Activated CD4-positive, alpha-beta T cell treated with anti-CD3 and anti-CD28 coated beads for 24 hours (primary cell): Measurements from ENCODE around the gene CNOT4.
A peak's percentile ranks its signal among the peaks of the same experiment; 100 is the strongest.
"Not testable (repeated sequence)": the region's sequence is repeated elsewhere in the genome, so short reads cannot be mapped to it uniquely, and the experiment has no call there.

Experiments used
- DNase-seq, 2 donors: peaks; one replicate each; pipeline ENCODE4 v3.0.0-alpha.2; 2020; ENCODE audit warnings: low read depth in 2 of 2

The CNOT4 gene

DNA sequence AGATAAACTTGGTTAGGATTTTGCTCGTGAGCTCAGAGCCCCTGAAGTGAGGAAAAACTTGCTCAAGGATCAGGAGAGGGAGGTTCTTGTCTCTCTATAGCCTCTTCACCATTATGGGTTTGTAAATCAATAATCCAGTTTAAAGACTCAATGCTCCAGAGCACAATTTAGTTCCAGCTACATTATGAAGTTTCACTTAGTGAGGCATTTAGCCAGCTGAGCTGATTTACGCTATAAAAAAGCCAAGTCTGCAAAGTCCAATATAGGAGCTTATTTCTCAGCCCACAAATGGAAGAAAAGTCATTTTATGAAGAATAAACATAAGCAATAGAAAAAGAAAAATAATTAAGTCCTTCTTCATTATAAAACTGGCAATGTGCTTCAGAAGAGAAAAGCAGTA, 145.7 kb downstream of the CNOT4 start:
- no peak for DNase-seq

DNA sequence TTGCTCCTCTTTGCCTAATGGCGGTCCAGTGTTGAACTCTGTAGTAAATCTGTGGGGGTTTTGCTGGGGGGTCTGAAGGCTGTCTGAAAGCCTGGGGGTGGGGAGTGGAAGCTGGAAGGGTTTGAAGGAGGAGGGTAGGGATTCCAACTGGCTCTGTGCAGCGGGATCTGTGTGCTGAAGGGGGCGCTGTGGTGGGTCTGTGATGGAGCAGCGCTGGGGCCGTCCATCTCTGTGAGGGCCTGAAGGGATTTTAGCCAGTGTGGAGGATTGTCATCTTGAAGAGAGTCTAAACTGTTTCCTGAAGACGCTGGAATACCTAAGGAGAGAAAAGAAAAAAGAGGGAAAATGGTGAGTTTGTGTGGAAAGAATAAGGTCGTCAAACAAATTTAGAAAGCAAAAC, 147.0 kb downstream of the CNOT4 start:
- no peak for DNase-seq

DNA sequence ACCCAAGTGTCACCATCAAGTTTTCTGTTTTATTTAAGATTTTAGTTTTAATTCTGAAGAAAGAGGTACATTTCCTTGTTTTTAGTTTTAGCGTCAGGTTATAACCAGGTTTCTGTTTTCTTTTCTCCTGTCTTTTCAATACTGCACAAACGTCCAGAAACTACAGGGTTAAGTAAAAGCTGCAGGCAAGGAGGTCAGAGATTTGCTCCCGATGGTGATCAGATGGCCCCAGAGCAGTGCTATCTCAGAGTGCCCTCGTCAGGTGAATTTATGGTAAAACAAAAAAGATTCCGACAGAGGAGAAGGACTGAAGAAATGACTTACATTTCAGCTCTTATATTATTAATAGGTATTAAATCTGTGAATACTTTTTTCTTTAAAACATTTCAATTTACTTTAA, 148.1 kb downstream of the CNOT4 start:
- DNase-seq, result no peak

DNA sequence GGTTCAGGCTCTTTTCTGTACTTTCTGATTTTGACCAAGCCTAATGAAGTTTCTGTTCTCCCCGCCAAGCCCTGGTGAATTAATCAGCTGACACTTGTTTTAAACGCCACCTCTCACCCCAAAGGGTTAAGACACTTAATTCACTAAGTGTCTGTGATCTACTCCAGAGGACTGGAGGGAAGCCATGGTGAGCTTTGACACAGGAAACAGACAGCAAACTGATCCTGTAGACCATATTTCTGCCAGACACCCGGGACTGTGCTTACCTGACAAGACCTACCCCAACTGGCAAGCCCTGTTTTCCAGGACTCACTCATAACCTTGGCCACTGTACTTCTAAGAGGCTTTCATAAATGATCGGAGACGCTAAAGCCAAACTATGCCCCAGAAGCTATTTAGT, 150.3 kb downstream of the CNOT4 start:
- no peak for DNase-seq

DNA sequence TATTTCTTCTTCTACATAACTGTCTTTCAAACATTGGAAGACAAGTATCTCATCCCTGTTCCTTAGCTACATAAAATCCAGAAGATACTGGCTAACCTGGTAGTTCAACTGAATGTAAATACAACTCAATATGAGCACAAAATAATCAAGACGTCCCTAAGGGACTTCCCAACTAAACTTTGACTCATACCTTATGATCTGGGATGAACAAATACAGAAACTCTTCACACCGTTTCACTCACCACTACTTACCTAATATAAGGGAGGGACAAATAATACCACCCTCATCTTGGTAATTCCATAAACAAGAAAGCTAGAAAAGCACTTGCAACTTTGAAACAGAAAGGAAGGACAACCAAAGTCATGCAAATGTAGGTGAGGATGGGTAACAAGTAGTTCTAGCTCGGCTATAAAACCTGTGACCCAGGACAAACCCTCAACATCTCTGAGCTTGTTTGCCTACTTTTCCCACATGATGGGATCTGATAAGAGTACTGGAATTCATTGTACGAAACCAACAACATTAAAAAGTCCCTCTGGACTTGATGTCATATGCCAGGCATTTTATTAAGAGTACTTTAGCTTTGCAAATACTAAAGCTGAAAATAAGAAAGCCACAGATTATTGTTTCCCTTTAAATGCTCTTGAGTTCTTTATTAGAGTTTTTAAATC, 154.4 kb downstream of the CNOT4 start:
- no peak for DNase-seq

DNA sequence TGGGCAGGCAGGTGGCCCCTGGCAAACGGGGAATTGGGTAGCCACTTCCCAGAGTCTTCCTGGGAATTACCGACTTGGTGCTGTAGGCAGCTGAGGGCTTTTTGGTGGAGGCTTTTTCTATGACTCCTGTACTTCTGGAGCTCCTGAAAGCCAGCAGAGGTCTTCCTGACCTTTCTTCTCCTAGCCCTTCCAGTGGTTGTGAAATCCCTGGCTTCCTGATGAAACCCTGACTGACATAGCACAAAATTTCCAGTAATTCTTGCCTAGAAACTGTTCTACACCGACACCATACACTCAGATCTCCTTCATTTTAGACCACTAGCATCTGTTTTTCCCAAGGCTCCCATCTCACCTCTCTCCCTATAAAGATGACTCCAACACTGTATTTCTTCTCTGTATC, 156.1 kb downstream of the CNOT4 start:
- DNase-seq, result no peak

DNA sequence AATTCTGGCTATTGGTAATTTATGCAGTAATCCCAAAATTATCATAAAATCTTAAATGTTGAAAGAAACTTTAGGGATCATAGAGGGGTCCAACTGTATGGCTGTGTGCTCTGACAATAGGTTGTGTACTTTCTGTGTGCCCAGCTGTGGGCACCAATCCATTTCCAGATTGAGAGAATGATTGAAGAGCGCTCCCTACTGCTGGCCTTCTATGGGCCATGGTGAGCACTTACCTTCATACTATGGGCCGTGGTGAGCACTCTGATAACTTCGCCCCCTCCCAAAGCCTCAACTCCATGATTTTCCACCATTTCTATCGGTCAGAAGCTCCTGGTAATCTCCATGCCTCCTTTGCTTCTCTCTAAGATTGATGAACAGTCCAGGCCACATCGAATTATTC, 157.6 kb downstream of the CNOT4 start:
- DNase-seq, result no peak

DNA sequence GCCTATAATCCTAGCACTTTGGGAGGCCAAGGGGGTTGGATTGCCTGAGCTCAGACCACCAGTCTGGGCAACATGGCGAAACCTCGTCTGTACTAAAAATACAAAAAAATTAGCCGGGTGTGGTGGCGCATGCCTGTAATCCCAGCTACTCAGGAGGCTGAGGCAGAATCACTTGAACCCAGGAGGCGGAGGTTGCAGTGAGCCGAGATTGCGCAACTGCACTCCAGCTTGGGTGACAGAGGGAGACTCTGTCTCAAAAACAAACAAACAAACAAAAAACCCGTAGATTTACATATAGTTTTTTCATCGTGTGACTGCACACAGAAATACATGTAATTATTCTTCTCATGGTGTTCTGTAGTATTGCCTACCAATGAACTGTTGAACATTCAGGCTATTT, 158.8 kb downstream of the CNOT4 start:
- DNase-seq, result not testable (repeated sequence)

DNA sequence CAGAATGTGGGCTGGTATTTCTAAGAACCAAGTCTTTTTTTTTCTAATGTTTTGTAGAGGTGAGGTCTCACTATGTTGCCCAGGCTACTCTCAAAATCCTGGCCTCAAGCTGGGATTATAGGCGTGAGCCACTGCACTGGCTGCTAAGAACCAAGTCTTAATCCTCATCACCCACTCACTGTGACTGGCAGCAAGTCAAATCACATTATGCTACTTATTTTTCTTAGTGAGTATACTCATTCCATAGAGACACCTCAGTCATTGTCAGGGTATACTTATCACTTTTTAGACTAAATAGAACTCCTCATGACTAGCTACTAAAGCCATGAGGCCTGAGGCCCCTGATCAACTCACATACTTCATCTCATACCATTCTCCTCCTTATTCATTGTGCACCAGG, 160.2 kb downstream of the CNOT4 start:
- DNase-seq, result no peak

DNA sequence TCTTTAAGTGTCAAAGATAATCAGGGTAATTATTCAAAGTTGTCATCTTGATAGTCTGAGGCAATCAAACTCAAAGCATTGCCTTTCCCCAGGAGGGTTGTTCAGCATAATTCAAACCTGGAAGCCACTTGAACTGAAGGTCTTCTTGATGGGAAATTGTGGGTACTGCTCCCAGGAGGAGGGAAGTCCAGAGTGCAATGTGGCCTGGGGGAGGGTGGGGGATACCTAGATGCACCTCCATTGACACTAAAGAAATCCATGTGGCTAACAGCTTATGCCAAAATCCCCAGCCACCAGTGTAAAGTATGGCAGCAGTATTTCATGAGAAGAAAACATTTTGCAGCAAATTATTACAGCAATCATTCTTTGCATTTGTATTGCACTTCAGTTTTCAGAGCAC, 161.4 kb downstream of the CNOT4 start:
- no peak for DNase-seq

DNA sequence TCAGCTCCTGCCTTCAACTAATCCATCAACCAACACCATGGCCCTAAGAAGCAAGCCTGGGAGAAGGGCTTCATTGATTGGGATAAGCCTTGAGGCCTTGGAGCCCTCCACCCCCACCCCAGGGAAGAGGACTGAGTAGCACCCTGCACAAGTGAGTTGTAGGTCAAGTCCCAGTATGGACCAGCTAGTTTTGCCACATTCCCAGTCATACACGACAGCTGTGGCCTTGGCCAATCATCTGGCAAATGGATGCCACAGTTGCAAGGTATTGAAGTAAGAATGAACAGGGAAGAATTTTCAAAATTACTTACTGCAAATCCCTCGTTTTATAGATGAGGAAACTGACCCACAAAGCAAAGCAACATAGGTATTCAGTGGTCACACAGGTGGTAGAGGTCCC, 166.5 kb downstream of the CNOT4 start:
- DNase-seq, result no peak

DNA sequence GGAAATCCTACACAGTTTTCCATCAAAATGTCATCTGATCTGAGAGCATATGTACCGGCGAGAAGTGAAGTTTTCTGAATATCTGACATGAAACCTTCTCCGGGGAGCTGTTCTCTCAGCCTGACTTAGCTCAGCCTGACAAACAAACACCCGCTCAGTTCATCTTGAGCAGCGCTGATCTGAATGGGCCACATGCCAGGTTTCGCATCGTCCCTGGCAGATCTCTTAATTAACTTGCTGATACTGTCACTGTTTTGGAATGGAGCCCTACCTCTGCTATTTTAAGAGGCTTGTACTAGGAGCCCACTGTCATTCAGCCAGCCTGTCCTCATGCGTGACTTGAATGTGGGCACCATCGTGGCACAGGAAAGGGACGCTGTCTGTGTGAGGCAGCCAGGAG, 167.0 kb downstream of the CNOT4 start:
- no peak for DNase-seq

DNA sequence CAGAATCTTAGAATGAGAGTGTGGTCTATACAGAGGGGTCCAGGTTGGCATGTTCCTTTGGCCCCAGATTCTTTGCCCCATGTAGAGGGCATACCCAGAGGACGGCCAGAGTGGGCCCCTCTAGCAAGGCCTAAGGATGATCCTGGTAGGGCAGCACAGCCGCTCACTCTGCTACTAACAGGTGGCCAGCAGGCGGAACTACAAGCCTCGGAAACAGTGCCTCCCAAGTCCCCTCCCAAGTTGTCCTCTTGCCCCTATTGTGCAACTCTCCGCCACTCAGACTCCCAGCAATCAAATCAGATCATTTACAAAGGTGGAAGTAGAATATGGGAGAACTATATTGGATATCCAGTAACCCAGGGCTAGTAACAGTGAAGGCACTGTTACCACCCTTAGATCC, 168.9 kb downstream of the CNOT4 start:
- no peak for DNase-seq

DNA sequence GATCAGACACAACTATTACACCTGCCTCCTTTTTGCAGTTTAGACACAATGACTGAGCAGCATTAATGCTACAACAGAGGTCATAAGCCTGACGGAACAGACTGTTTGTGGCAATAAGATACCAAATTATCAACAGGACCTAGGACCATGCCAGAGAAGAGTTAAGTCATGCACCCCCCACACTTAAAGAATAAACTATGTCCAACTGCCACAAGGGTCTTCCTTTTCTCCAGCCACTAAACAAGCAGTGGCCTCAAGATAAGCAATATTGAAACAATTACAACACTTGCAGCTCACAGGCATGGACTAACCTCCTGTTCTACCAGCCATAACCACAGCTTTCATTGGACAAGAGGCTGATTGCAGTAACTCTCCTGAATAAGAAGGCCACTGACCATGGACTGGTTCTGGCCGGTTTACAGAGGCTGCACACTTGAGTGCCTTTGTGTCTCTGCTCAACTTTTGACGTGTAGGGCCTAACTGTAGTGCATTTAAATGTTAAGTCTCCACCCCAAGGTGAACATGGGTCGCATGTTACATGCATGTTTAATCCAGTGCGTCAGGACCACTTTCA, 171.8 kb downstream of the CNOT4 start:
- no peak for DNase-seq

DNA sequence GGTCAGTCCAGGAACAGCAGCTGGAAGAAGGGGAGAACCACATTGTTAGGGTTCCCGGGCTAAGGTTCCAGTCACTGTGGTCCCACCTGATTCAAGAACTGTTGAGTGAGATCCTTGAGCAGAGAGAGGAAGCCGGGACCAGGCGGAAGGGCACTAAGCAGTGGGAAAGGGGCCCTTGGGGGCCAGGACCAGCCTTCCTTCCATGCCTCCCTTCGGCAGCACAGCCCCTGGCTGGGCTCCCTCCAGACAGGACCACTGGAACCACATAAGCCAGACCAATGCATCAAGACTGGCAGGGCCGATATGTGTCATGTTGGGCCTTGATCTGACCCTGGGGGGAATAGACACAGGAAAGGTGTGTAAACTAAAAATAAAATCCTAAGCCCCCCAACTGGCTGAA, 172.4 kb downstream of the CNOT4 start:
- no peak for DNase-seq

DNA sequence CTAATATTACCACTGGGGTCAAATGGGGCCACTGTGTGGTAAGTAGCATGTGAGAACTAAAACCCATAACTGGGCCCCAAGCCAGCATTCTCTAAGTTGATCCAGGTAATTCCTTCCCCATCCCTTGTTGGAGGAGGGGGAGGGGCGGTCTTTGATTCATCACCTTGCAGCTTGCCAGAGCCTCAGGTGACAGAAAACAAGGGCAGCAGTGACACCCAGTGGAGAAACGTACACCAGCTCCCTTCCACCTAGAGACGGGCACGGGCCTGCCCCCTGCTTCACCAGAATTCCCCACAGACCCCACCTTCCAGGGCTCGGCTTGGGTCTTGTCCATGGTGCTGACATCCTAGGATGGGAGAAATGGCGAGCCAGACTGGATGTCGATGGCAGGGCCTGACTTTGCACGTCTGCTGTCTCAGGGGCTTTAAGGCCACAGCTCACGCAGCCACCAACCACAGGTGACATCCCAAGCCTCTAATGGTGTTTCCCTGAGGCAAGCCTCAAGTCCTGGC, 174.2 kb downstream of the CNOT4 start:
- peak in 1 of 2 donors; percentile 26 for DNase-seq

DNA sequence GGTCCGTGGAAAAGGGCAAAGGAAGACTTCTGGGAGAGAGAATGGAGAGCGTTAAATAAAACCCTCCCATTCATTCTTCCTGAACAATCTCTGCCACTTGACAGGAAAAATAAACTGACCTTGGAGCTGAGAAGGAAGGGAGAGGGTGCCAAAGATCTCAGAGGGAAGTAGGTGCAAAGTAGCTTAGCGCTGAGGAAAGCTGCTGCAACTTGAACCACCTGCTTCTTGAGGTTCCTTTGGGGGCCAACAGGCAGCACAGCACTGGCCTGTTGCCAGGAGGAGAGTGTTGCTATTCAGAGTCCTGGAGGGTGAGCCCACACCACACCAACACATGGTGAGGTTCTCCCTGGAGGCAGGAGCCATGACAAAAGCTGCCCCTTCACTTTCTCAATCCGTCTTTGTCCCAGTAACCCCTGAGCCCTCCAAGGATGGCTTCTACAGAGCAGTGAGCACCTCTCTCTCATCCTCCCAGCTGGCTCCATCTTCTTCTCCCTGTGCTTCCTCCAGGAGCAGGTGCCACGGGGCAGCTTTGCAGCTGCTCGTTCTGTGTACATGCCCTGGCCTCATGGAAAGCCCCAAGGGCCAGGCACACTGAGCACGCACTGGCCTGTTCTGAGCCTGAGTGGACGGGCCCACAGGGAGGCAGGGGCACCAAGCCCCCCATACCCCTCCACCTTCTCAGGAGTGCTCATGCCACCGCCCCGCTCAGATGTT, 174.9 kb downstream of the CNOT4 start:
- no peak for DNase-seq

DNA sequence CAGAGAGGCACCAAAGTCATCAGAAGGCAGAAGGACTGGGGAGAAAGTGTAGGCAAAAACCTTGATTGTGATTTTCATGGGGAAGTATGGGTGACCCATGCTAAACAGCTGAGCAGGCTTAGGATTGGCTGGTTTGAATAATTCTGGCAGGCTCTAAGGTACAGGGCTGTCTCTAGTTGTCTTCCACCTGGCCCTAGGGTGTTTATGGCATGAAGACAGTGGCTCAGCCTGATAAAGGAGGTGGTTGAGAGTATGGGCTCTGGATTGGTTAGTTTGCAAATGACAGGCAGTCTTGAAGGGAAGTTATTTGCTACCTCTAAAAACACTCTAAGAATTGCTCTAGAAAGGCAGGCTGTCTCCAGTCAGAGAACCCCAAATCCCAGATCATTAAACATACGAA, 176.0 kb downstream of the CNOT4 start:
- DNase-seq, result no peak

DNA sequence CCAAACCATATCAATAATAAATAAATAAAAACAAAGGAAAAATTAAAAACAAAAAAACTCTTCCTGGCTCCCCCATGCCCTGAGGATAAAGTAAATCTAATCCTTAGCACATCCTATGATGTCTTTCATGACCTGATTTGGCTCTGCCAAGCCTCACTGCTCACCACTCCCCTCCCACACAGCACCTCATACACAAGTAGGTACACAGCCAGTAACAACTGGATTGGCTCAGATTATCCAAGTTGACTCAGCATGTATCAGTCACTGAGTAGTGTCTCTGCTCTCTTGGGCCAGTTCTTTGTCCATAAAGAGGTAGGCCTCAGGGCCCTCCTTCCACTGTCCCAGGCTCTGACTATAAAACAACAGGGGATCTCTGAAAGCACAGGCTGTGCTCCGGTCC, 176.7 kb downstream of the CNOT4 start:
- no peak for DNase-seq

DNA sequence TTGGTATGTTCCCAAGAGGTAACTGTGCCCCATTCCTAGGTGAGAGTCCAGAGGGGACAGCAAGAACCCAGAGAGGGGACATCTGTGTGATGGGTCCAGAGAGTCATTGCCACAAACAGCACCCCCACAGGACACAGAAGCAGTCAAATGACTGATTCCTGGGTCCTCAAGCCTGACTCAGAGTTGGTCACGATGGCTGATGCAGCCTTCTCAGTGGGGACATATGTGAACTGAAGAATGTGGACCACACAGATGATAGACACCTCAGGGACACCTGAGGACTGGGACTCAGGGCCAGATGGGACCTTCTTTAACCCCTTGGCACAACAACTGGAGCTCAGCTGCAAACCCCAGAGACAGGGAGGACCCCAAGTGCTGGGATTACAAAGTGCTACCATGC, 179.8 kb downstream of the CNOT4 start:
- no peak for DNase-seq

DNA sequence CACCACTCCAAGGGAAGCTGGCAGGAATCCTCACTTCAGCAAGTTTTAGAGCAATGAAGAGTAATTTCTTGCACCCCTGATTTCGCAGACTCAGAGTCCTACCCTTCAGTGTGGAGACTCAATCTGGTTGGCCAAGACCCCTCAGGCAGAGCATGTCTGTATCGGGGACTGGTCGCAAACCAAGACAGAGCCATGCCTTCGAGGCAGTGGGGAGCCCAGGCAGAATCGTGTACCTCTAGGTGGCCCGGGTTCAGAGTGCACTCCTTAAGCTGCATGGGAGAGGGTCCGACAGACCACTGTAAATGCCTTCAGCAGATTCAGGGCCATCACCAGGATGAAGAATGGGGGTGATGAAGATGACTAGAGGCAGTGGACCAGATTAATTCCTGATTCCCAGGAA, 181.4 kb downstream of the CNOT4 start:
- no peak for DNase-seq

DNA sequence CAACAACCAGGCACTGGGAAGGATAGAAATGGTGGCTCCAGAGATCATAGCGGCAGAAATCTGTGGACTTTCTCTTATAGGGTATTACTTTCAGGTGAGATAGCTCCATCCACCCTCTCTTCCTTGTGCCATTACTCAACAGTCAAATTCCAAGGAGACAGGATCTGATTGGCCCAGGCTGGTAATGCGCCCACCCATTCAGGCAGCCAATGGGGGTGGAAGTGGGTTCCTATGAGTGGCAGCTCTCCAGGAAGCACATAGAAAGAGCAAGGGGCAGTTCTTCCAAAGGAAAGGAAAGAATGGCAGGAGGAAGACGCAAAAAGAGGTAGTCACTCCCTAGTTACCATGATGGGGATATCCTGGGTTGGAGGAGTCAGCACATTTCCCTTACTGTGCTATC, 181.8 kb downstream of the CNOT4 start:
- DNase-seq, result no peak

DNA sequence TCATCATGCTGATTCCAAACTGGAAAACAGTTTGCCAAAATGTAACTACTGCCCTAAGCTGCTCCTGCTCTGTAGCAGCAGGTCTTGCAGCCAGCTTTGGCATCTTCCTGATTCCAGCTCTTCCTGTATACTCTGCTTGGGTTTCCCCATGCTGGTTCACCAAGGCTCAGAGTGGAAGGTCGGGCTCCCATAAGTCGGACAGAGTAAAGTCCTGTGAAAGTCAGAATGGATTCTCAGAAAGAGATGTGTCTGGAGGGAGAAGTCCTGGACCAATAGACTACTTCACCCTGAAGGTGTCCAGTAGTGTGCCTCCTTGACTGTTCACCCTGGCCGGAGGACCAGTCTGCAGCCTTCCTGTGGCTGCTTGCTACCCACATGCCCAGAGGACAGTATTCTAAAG, 182.4 kb downstream of the CNOT4 start:
- DNase-seq, result no peak
